HepG2 (cell line): ENCODE measurements around the gene ARVCF. TPM values are rescaled to one million over a fixed set of nuclear protein-coding genes. Genes with fewer than 3 reads are reported as not detected.

Experiments used
- IKZF4 ChIP-seq: sonication (generic); formaldehyde crosslinking; IDR thresholded peaks from 2 replicates; pipeline ENCODE4 v1.5.1; 2020; ENCODE audit warnings: borderline replicate concordance, mild to moderate bottlenecking, low read depth, missing genetic modification reagents; ENCODE audit errors: not compliant biosample characterization
- MTF2 ChIP-seq: sonication (generic); formaldehyde crosslinking; IDR thresholded peaks from 2 replicates; pipeline ENCODE4 v1.5.0; 2020; ENCODE audit warnings: missing genetic modification reagents, borderline replicate concordance
- SATB2 ChIP-seq: sonication (generic); formaldehyde crosslinking; IDR thresholded peaks from 2 replicates; pipeline ENCODE4 v1.5.0; 2020; ENCODE audit warnings: missing genetic modification reagents
- SIX1 ChIP-seq: sonication (generic); formaldehyde crosslinking; IDR thresholded peaks from 2 replicates; pipeline ENCODE4 v1.4.0; 2020; ENCODE audit warnings: missing genetic modification reagents, borderline replicate concordance
- YEATS4 ChIP-seq: sonication (generic); formaldehyde crosslinking; IDR thresholded peaks from 2 replicates; pipeline ENCODE4 v1.4.0; 2020; ENCODE audit warnings: missing genetic modification reagents, borderline replicate concordance
- ZFP37 ChIP-seq: sonication (generic); formaldehyde crosslinking; IDR thresholded peaks from 2 replicates; pipeline ENCODE4 v1.4.0; 2020; ENCODE audit warnings: missing genetic modification reagents, borderline replicate concordance
- ZNF713 ChIP-seq: sonication (generic); formaldehyde crosslinking; IDR thresholded peaks from 2 replicates; pipeline ENCODE4 v1.4.0; 2020; ENCODE audit warnings: mild to moderate bottlenecking, missing genetic modification reagents
- polyA plus RNA-seq, 8 experiments: library from polyadenylated mRNA; depleted of rRNA in 3 of 8; stranded (reverse) in 7 of 8; unstranded in 1 of 8; fragments of >200 nt; fragmentation: Illumina TruSeq in 4 of 8; extraction: Trizol in 4 of 8; gene quantifications; 2 replicates each; pipeline versions ENCODE4 v1.2.1 to v1.2.3, GENCODE V29; 2011 to 2016; ENCODE audit warnings: low read depth in 4 of 8, missing spikeins in 1 of 8, mixed read lengths in 1 of 8; ENCODE audit not compliant: insufficient read depth in 1 of 8
- total RNA-seq, 5 experiments: library from RNA; depleted of rRNA; stranded (reverse); fragments of >200 nt; fragmentation: Illumina TruSeq; extraction: Trizol; gene quantifications; 2 replicates each; pipeline ENCODE4 v1.2.3, GENCODE V29; 2016; ENCODE audit warnings: low read depth in 1 of 5
- TF ChIP-seq, protein P1 (sequence below): sonication (generic); formaldehyde crosslinking; IDR thresholded peaks from 2 replicates; pipeline ENCODE4 v1.8.0; 2022; ENCODE audit warnings: missing genetic modification reagents, mild to moderate bottlenecking, inconsistent platforms, borderline replicate concordance
- TF ChIP-seq, protein P2 (sequence below): sonication (generic); formaldehyde crosslinking; IDR thresholded peaks from 2 replicates; pipeline ENCODE4 v1.4.0; 2020; ENCODE audit warnings: missing genetic modification reagents
- TF ChIP-seq, protein P3 (sequence below): sonication (generic); formaldehyde crosslinking; IDR thresholded peaks from 2 replicates; pipeline ENCODE4 v1.8.1; 2023; ENCODE audit warnings: mild to moderate bottlenecking, moderate library complexity, missing genetic modification reagents
- TF ChIP-seq, protein P4 (sequence below): sonication (generic); formaldehyde crosslinking; IDR thresholded peaks from 2 replicates; pipeline ENCODE4 v1.5.0; 2020; ENCODE audit warnings: missing genetic modification reagents
- TF ChIP-seq, protein P5 (sequence below): sonication (generic); formaldehyde crosslinking; IDR thresholded peaks from 2 replicates; pipeline ENCODE4 v1.4.0; 2020; ENCODE audit warnings: missing genetic modification reagents
- TF ChIP-seq, protein P6 (sequence below): sonication (generic); formaldehyde crosslinking; IDR thresholded peaks from 2 replicates; pipeline ENCODE4 v1.4.0; 2020; ENCODE audit warnings: mild to moderate bottlenecking, missing genetic modification reagents

Gene ARVCF
- total and polyA plus RNA-seq, 2 of the 13 experiments (the other 11 are each of a cell fraction or from before 2014, with no cell fraction given) = 16.4 to 17.7 TPM

DNA sequence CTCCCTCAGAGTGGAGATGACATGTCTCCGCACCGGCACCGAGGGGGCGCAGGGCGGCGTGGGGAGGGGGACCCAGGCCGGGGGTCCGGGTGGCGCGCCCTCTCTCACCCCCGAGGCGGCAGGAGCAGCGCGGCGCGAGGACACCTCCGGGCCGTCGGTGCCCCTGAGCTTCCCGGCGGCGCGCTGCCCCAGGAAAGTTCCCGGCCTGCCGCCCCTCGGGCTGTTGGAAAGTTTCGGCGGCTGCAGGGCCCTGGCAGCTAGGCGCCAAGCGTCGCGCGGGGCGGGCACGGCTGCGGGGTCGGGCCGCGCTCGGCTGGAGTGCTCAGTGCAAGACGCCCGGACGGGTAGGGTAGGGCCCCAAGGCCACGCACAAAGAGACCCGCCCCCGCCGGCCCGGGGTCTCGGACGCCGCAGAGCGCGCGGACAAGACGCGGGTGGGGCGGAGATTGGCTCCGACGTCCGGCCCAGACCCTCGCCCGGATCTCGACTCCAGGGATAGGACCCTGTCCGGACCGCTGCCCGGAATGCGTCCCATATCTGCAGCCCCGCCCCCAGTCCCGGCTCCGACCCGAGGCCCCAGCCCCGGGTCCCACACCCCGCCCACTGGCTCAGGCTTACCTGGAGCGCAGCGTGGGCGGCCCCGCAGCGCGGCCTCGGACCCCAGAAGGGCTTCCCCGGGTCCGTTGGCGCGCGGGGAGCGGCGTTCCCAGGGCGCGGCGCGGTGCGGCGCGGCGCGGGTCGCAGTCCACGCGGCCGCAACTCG is 471 bp downstream of the ARVCF start (continued):
- TF ChIP-seq, protein P1, sequence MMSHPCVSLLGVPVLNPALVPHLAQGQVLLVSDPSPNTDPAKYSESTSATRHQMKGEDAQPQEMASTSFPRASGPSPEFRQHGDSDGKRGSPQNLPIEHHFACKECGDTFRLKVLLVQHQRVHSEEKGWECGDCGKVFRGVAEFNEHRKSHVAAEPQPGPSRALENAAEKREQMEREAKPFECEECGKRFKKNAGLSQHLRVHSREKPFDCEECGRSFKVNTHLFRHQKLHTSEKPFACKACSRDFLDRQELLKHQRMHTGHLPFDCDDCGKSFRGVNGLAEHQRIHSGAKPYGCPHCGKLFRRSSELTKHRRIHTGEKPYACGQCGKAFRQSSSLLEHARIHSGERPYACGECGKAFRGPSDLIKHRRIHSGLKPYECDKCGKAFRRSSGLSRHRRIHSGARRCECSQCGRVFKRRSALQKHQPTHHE = peak; percentile 9; the same call in 1 of the 2 replicates
- TF ChIP-seq IKZF4 (CRISPR knock-in tag) = peak; percentile 16
- TF ChIP-seq YEATS4 = peak; percentile 32; the same call in 1 of the 2 replicates
- TF ChIP-seq, protein P2, sequence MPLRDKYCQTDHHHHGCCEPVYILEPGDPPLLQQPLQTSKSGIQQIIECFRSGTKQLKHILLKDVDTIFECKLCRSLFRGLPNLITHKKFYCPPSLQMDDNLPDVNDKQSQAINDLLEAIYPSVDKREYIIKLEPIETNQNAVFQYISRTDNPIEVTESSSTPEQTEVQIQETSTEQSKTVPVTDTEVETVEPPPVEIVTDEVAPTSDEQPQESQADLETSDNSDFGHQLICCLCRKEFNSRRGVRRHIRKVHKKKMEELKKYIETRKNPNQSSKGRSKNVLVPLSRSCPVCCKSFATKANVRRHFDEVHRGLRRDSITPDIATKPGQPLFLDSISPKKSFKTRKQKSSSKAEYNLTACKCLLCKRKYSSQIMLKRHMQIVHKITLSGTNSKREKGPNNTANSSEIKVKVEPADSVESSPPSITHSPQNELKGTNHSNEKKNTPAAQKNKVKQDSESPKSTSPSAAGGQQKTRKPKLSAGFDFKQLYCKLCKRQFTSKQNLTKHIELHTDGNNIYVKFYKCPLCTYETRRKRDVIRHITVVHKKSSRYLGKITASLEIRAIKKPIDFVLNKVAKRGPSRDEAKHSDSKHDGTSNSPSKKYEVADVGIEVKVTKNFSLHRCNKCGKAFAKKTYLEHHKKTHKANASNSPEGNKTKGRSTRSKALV (CRISPR knock-in tag) = 0 out of 2 replicates have a peak, but pooled peaks have one; percentile 32
- TF ChIP-seq SATB2 = 0 out of 2 replicates have a peak, but pooled peaks have one; percentile 55
- TF ChIP-seq, protein P3, sequence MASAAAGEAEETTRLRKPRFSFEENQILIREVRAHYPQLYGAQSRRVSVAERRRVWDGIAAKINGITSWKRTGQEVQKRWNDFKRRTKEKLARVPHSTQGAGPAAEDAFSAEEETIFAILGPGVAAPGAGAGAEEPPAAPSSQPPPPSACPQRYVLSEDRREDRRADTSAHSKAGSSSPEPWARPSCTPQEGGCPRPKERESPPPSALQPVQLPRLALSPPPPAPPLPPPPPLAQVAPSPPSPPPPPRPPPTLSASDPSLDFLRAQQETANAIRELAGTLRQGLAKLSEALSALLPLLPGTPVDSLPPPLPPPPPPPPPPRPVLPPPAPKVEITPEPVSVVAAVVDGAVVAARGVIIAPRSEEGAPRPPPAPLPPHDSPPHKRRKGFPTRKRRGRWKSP (CRISPR knock-in tag) = 0 out of 2 replicates have a peak, but pooled peaks have one; percentile 2
- TF ChIP-seq SIX1 = no peak
- TF ChIP-seq ZFP37 = no peak
- TF ChIP-seq, protein P4, sequence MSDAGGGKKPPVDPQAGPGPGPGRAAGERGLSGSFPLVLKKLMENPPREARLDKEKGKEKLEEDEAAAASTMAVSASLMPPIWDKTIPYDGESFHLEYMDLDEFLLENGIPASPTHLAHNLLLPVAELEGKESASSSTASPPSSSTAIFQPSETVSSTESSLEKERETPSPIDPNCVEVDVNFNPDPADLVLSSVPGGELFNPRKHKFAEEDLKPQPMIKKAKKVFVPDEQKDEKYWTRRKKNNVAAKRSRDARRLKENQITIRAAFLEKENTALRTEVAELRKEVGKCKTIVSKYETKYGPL (CRISPR knock-in tag) = no peak
- TF ChIP-seq, protein P5, sequence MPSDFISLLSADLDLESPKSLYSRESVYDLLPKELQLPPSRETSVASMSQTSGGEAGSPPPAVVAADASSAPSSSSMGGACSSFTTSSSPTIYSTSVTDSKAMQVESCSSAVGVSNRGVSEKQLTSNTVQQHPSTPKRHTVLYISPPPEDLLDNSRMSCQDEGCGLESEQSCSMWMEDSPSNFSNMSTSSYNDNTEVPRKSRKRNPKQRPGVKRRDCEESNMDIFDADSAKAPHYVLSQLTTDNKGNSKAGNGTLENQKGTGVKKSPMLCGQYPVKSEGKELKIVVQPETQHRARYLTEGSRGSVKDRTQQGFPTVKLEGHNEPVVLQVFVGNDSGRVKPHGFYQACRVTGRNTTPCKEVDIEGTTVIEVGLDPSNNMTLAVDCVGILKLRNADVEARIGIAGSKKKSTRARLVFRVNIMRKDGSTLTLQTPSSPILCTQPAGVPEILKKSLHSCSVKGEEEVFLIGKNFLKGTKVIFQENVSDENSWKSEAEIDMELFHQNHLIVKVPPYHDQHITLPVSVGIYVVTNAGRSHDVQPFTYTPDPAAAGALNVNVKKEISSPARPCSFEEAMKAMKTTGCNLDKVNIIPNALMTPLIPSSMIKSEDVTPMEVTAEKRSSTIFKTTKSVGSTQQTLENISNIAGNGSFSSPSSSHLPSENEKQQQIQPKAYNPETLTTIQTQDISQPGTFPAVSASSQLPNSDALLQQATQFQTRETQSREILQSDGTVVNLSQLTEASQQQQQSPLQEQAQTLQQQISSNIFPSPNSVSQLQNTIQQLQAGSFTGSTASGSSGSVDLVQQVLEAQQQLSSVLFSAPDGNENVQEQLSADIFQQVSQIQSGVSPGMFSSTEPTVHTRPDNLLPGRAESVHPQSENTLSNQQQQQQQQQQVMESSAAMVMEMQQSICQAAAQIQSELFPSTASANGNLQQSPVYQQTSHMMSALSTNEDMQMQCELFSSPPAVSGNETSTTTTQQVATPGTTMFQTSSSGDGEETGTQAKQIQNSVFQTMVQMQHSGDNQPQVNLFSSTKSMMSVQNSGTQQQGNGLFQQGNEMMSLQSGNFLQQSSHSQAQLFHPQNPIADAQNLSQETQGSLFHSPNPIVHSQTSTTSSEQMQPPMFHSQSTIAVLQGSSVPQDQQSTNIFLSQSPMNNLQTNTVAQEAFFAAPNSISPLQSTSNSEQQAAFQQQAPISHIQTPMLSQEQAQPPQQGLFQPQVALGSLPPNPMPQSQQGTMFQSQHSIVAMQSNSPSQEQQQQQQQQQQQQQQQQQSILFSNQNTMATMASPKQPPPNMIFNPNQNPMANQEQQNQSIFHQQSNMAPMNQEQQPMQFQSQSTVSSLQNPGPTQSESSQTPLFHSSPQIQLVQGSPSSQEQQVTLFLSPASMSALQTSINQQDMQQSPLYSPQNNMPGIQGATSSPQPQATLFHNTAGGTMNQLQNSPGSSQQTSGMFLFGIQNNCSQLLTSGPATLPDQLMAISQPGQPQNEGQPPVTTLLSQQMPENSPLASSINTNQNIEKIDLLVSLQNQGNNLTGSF = 0 out of 2 replicates have a peak, but pooled peaks have one; percentile 43
- no peak for TF ChIP-seq ZNF713
- TF ChIP-seq, protein P6, sequence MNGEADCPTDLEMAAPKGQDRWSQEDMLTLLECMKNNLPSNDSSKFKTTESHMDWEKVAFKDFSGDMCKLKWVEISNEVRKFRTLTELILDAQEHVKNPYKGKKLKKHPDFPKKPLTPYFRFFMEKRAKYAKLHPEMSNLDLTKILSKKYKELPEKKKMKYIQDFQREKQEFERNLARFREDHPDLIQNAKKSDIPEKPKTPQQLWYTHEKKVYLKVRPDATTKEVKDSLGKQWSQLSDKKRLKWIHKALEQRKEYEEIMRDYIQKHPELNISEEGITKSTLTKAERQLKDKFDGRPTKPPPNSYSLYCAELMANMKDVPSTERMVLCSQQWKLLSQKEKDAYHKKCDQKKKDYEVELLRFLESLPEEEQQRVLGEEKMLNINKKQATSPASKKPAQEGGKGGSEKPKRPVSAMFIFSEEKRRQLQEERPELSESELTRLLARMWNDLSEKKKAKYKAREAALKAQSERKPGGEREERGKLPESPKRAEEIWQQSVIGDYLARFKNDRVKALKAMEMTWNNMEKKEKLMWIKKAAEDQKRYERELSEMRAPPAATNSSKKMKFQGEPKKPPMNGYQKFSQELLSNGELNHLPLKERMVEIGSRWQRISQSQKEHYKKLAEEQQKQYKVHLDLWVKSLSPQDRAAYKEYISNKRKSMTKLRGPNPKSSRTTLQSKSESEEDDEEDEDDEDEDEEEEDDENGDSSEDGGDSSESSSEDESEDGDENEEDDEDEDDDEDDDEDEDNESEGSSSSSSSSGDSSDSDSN (CRISPR knock-in tag) = peak; percentile 51
- TF ChIP-seq MTF2 = 0 out of 2 replicates have a peak, but pooled peaks have one; percentile 40
